CD4-positive, CD25-positive, alpha-beta regulatory T cell (primary cell): Measurements from ENCODE around the gene POGZ. TPM values are rescaled to one million over a fixed set of nuclear protein-coding genes. Genes with fewer than 3 reads are reported as not detected.

Source experiments
- ATAC-seq, 2 donors: fragments of 150-1000 bp; cut with Tn5 transposase; one replicate each; pipeline ENCODE4 v1.10.0; 2021; ENCODE audit warnings: low read depth in 2 of 2, moderate number of reproducible peaks in 2 of 2, moderate library complexity in 1 of 2
- DNase-seq, 3 donors: peaks; one replicate each; pipeline versions ENCODE4 v3.0.0 to v3.0.0-alpha.2; 2012 to 2022; ENCODE audit warnings: mixed read lengths in 1 of 3
- H3K27ac ChIP-seq: one replicate; pipeline ENCODE4 v1.7.0; 2013; ENCODE audit warnings: mild to moderate bottlenecking, low read length; ENCODE audit not compliant: insufficient read depth, poor library complexity, severe bottlenecking
- H3K27me3 ChIP-seq: one replicate; pipeline ENCODE4 v1.7.0; 2013; ENCODE audit warnings: low read length; ENCODE audit not compliant: control insufficient read depth, insufficient read depth
- H3K36me3 ChIP-seq: one replicate; pipeline ENCODE4 v1.7.0; 2013; ENCODE audit warnings: mild to moderate bottlenecking, low read length, moderate library complexity; ENCODE audit not compliant: control insufficient read depth, insufficient read depth
- H3K4me1 ChIP-seq: 2 replicates; pipeline ENCODE4 v1.7.0; 2013; ENCODE audit warnings: mild to moderate bottlenecking, low read length; ENCODE audit not compliant: insufficient read depth, control insufficient read depth, poor library complexity, severe bottlenecking
- H3K4me3 ChIP-seq: one replicate; pipeline ENCODE4 v1.7.0; 2013; ENCODE audit warnings: low read depth, mild to moderate bottlenecking, low read length, moderate library complexity
- H3K9me3 ChIP-seq, 2 experiments: 1 replicate in 1 of 2; 2 replicates in 1 of 2; pipeline ENCODE4 v1.7.0; 2013; ENCODE audit warnings: low read length in 2 of 2, mild to moderate bottlenecking in 1 of 2, moderate library complexity in 1 of 2; ENCODE audit not compliant: control insufficient read depth in 2 of 2
- H3K27ac Mint-ChIP-seq, 3 donors: one replicate each; pipeline ENCODE4 v1.8.0; 2020 to 2022; ENCODE audit warnings: mild to moderate bottlenecking in 3 of 3, mixed read lengths in 3 of 3, moderate library complexity in 2 of 3
- H3K27me3 Mint-ChIP-seq: one replicate; pipeline ENCODE4 v1.8.0; 2022; ENCODE audit warnings: mild to moderate bottlenecking, mixed read lengths
- H3K36me3 Mint-ChIP-seq: one replicate; pipeline ENCODE4 v1.8.0; 2020; ENCODE audit warnings: mixed read lengths
- H3K4me1 Mint-ChIP-seq, 4 donors: one replicate each; pipeline ENCODE4 v1.8.0; 2020 to 2022; ENCODE audit warnings: mixed read lengths in 4 of 4, mild to moderate bottlenecking in 1 of 4
- H3K4me3 Mint-ChIP-seq, 4 donors: one replicate each; pipeline ENCODE4 v1.8.0; 2020 to 2022; ENCODE audit warnings: mild to moderate bottlenecking in 4 of 4, mixed read lengths in 4 of 4, moderate library complexity in 3 of 4
- H3K9me3 Mint-ChIP-seq, 7 donors: one replicate each; pipeline ENCODE4 v1.8.0; 2020 to 2022; ENCODE audit warnings: mixed read lengths in 7 of 7, mild to moderate bottlenecking in 3 of 7, moderate library complexity in 2 of 7
- polyA plus RNA-seq, 4 donors: library from polyadenylated mRNA; unstranded; fragments of 300-500 nt; fragmentation: Illumina TruSeq; gene quantifications; one replicate each; pipeline ENCODE4 v1.2.3, GENCODE V29; 2021
- total RNA-seq: library from RNA; stranded (reverse); gene quantifications from one replicate; pipeline ENCODE4 v1.2.3, GENCODE V29; 2022

POGZ gene
- total and polyA plus RNA-seq, 5 donors from 2014 or later = 5.2 to 141 (median 6.5) TPM

DNA sequence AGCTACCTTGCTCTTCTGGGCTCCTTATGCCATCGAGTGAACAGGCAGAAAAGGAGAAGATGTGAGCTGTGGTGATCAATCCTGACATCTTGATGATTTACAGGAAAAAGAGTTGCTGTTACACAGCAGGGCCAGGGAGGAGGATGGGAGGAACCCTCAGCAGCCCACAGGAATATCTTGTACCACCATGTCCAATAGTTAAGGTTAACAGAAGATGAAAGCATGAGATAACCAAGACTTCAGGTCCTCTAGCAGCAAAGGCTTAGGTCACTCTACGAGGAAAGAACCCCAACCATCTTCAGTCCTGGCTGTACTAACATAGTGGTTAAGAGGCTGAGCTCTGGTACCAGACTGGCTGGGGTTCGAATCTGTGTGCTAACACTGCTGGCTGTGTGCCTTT is 74.7 kb downstream of the POGZ start:
- Mint-ChIP-seq H3K4me1 (peaks cover 0 to 1% (median 0%) of the 10 kb centered on the region in 4 donors), H3K4me3 (no peak overlapping the region), H3K27me3 (peaks cover 5% of the 10 kb centered on the region), H3K9me3 (no peaks in the 10 kb centered on the region), H3K27ac (peak overlapping the region in 1 of 3 donors; percentile 60), H3K36me3 (no peaks in the 10 kb centered on the region)
- ATAC-seq (no peak), DNase-seq (no peak)
- Histone ChIP-seq H3K36me3 (no peaks in the 10 kb centered on the region), H3K4me1 (no peaks in the 10 kb centered on the region), H3K4me3 (no peak overlapping the region), H3K27ac (no peak overlapping the region), H3K9me3 (no peaks in the 10 kb centered on the region), H3K27me3 (no peaks in the 10 kb centered on the region)

DNA sequence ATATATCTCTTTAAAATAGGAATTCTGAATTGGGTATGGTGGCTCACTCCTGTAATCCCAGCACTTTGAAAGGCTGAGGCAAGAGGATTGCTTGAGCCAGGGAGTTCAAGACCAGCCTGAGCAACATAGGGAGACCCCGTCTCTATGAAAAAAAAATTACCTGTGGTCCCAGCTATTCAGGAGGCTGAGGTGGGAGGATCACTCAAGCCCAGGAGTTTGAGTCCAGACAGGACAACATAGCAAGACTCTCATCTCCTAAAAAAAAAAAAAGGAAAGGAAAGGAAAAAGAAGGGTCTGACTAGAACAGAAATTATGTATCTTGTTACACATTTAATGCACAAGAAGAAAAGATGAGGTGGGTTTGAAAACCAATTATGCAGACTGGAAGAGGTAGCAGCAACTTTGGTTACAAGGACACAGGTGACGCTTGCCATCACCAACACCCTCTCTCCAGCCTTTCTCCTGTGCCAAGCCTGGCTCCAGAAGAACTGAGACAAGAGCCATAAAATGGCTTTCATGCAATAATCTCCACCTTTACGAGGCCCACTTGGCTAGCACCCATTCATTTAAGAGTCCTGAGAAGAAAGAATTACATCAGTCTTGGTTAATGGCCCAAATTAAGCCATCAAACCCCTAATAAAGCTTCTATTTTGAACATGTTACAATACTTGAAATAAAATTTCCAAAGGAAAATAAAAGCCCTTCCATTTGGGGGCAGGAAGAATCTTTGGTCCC is 82.0 kb downstream of the POGZ start:
- H3K4me1 ChIP-seq = no peaks in the 10 kb centered on the region
- Mint-ChIP-seq H3K9me3 (no peaks in the 10 kb centered on the region), H3K4me3 (no peak overlapping the region), H3K27me3 (peaks cover 4% of the 10 kb centered on the region), H3K27ac (peak overlapping the region in 1 of 3 donors; percentile 26), H3K36me3 (no peaks in the 10 kb centered on the region), H3K4me1 (no peaks in the 10 kb centered on the region)
- no peaks in the 10 kb centered on the region for H3K36me3 ChIP-seq
- H3K4me3 ChIP-seq = no peak overlapping the region
- DNase-seq (no peak), ATAC-seq (no peak)
- H3K9me3 ChIP-seq = no peaks in the 10 kb centered on the region
- no peaks in the 10 kb centered on the region for H3K27me3 ChIP-seq
- no peak overlapping the region for H3K27ac ChIP-seq

DNA sequence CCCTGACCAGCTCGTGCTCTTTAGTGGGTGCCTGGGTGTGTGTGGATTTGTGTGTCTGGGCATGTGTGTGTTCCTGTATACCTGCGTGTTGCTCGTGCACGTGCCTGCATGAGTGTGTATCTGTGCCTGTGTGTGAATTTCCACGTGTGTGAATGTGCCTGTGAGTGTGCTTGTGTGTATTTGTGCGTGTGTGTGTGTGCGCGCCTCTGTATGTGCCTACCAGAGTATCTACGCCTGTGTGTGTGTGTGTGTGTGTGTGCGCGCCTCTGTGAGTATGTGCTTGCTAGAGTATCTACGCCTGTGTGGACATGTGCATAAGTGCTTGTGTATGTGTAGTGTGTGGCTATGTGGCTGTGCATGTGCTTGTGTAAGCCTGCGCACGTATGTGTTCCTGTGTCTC is 86.1 kb downstream of the POGZ start:
- Histone ChIP-seq H3K27ac (no peak overlapping the region), H3K4me1 (no peaks in the 10 kb centered on the region), H3K27me3 (no peaks in the 10 kb centered on the region), H3K9me3 (no peaks in the 10 kb centered on the region), H3K4me3 (no peak overlapping the region), H3K36me3 (no peaks in the 10 kb centered on the region)
- peaks cover 3% of the 10 kb centered on the region for H3K27me3 Mint-ChIP-seq
- no peaks in the 10 kb centered on the region for H3K4me1 Mint-ChIP-seq
- H3K9me3 Mint-ChIP-seq = no peaks in the 10 kb centered on the region
- no peak overlapping the region for H3K27ac Mint-ChIP-seq
- H3K4me3 Mint-ChIP-seq = no peak overlapping the region
- DNase-seq = no peak
- no peaks in the 10 kb centered on the region for H3K36me3 Mint-ChIP-seq
- ATAC-seq = no peak

DNA sequence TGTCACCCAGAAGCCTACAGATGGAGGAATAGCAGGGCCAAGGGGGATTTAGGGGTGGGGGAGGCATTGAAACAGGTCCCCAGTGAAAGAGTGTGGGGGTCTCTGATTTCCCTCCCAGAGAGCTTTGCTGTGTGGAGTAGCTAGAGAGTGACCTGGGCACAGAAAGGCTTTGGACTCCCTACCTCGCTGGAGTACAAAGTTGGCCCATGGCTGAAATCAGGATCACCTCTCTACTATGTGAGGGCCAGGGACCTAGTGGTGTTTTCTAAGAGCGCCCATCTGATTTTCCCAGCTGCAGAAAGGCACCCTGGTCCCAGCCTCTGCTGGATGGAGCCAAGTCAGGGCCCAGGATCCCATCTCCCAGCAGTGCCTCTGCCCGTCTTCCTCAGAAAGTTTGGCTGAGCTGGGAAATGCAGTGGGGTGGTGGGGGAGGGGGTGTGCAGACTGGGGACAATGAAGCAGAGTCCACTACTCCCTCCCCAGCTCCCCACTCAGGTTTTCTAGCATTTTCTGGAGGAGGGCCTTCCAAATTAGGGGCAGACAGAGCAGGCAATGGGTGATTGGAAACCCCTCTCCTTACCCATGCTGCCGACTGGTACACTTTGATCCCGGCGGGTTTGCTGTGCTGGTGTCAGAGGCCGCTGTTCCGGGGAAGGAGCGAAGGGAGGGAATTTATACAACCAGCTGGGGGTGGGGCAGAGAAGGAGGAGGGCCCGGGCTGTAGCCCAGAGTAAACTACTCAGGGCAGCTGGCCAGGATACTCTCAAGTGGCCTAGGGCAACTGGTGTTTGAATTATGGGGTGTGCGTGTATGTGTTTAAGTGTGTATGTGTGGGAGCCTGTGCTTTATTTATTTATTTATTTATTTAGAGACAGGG is 87.0 kb downstream of the POGZ start, which contains the start of gene SELENBP1:
Gene SELENBP1, minus strand, starts transcription at position 648 of the 877 bp plus-strand sequence. Its CDS starts 64 bp downstream, at position 584.
- no peak within 1 kb of the TSS for H3K4me3 ChIP-seq
- H3K27ac ChIP-seq = no peak within 1 kb of the TSS
- no peaks in the 10 kb centered on the region for H3K27me3 ChIP-seq
- Mint-ChIP-seq H3K4me3 (no peak within 1 kb of the TSS), H3K27me3 (no peaks in the 10 kb centered on the region), H3K27ac (no peak within 1 kb of the TSS), H3K4me1 (no peaks in the 10 kb centered on the region), H3K9me3 (no peaks in the 10 kb centered on the region), H3K36me3 (no peaks in the 10 kb centered on the region)
- no peaks in the 10 kb centered on the region for H3K4me1 ChIP-seq
- ATAC-seq = no peak
- no peak for DNase-seq
- H3K36me3 ChIP-seq = no peaks in the 10 kb centered on the region
- H3K9me3 ChIP-seq = no peaks in the 10 kb centered on the region

DNA sequence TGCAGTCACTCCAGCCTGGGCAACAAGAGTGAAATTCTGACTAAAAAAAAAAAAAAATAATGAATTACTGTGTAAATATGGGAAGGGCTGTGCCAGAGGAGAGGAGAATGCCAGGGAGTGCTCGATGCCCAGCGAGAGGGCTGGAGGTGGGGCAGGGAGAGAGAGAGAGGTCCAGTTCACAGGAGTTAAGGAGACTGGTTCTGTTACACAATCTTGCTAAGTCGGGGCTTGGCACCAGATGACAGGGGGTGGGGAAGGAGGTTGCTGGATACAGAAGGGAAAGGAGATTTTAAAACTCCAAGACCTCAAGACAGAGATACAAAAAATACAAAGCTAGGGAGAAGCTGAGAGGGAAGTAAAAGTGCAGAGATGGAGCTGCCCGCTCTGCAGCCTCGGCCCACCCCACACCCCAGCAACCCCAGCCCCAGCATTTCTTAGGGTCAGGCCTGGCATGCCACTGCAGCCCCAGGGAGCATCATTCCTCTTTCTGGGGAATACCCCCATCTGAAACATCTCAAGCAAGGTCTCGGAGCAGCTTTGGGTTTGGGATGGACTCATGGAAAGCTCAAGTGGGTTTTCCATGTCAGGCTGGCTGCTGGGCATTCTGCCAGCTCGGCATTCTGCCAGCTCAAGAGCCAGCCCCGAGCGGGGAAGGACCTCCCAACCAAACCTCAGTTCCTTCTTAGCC is 87.8 kb downstream of the POGZ start:
- no peak overlapping the region for H3K27ac ChIP-seq
- no peaks in the 10 kb centered on the region for H3K4me1 ChIP-seq
- H3K9me3 ChIP-seq = no peaks in the 10 kb centered on the region
- H3K36me3 ChIP-seq = no peaks in the 10 kb centered on the region
- Mint-ChIP-seq H3K27me3 (no peaks in the 10 kb centered on the region), H3K9me3 (no peaks in the 10 kb centered on the region), H3K4me1 (no peaks in the 10 kb centered on the region), H3K36me3 (no peaks in the 10 kb centered on the region), H3K4me3 (peak overlapping the region in 1 of 4 donors; percentile 73), H3K27ac (no peak overlapping the region)
- H3K4me3 ChIP-seq = no peak overlapping the region
- H3K27me3 ChIP-seq = no peaks in the 10 kb centered on the region
- DNase-seq (no peak), ATAC-seq (no peak)

DNA sequence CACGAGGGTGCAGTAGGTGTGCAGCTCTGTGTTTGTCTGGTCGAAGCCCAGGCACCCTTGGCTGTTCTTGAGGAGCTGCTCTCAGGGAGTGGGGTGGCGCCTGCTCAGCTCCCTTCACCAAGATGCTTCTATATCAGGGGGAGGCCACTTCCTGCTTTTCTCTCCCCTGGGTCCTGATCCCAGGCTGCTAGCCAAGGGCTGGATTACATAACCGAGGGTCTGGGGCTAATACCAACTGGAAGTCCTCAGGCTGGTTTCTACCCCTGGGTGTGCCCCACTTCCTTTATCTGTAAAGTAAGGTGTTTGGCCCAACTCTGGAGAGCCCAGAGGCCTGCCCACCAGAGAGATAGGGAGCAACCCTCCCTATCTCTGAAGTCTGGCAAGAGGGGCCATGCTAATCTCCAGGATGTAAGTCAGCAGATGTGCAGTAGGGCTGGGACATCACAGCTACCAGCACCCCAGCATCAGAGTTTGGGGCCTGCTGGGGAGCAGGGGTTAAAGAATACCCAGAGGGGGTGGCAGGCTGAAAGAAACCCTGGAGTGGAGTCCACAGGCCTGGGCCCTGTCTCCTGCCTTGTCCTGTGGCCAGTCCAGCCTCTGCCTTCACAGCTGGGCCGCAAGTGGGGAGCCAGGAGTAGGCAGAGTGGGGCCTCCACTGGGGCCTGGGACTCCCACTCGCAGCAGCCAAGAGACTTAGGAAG is 88.9 kb downstream of the POGZ start:
- no peaks in the 10 kb centered on the region for H3K36me3 ChIP-seq
- no peak overlapping the region for H3K4me3 ChIP-seq
- no peaks in the 10 kb centered on the region for H3K27me3 ChIP-seq
- no peak for ATAC-seq
- Mint-ChIP-seq H3K9me3 (no peaks in the 10 kb centered on the region), H3K4me1 (no peaks in the 10 kb centered on the region), H3K4me3 (no peak overlapping the region), H3K27ac (no peak overlapping the region), H3K36me3 (no peaks in the 10 kb centered on the region), H3K27me3 (no peaks in the 10 kb centered on the region)
- H3K27ac ChIP-seq = no peak overlapping the region
- no peaks in the 10 kb centered on the region for H3K9me3 ChIP-seq
- DNase-seq = no peak
- no peaks in the 10 kb centered on the region for H3K4me1 ChIP-seq

DNA sequence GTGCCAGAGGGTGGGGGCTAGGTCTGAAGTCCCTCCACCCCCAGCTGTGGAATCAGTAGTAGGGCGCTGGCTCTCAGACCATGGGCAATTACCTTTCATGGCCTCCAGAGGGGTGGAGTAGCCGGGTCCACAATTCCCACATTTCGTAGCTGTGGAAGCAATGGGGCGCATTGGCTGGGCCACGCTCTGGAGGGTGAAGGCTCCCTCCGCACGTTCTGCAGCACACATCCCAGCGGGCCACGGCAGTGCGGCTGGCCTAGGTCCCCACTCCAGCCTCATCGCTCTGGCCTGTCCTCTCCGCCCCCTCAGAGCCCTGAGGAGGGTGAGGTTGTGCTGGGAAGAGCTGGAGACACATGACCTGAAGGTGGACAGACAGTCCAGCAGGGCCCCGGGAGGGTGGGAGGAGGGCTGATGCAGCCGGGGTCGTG is 89.7 kb downstream of the POGZ start:
- no peak overlapping the region for H3K27ac ChIP-seq
- Mint-ChIP-seq H3K27me3 (no peaks in the 10 kb centered on the region), H3K4me3 (no peak overlapping the region), H3K9me3 (no peaks in the 10 kb centered on the region), H3K4me1 (no peaks in the 10 kb centered on the region), H3K27ac (no peak overlapping the region), H3K36me3 (no peaks in the 10 kb centered on the region)
- H3K27me3 ChIP-seq = no peaks in the 10 kb centered on the region
- DNase-seq = no peak
- H3K9me3 ChIP-seq = no peaks in the 10 kb centered on the region
- H3K36me3 ChIP-seq = no peaks in the 10 kb centered on the region
- no peak for ATAC-seq
- H3K4me3 ChIP-seq = no peak overlapping the region
- no peaks in the 10 kb centered on the region for H3K4me1 ChIP-seq
